HAP-1 (cell line): ENCODE data around the gene PDILT.
"Not testable (repeated sequence)": the region's sequence is repeated elsewhere in the genome, so short reads cannot be mapped to it uniquely, and the experiment has no call there.

Source experiments
- DNase-seq, 2 experiments: peaks; one replicate each; pipeline ENCODE4 v3.0.0-alpha.2; 2016 to 2020; ENCODE audit warnings: low spot score in 2 of 2
- H3K27me3 ChIP-seq: fragments of 250-450 bp; sonication (Bioruptor Pico); 2 replicates; pipeline ENCODE4 v1.5.1; 2020; ENCODE audit warnings: low read depth, mild to moderate bottlenecking, moderate library complexity
- H3K36me3 ChIP-seq: fragments of 250-450 bp; sonication (Bioruptor Pico); replicated peaks from 2 replicates; pipeline ENCODE4 v1.5.1; 2020; ENCODE audit warnings: mild to moderate bottlenecking
- H3K4me1 ChIP-seq: fragments of 250-450 bp; sonication (Bioruptor Pico); 2 replicates; pipeline ENCODE4 v1.5.1; 2020; ENCODE audit warnings: mild to moderate bottlenecking
- H3K4me3 ChIP-seq: fragments of 250-450 bp; sonication (Bioruptor Pico); 2 replicates; pipeline ENCODE4 v1.5.1; 2020; ENCODE audit warnings: mild to moderate bottlenecking, moderate library complexity
- H3K9me3 ChIP-seq: fragments of 250-450 bp; sonication (Bioruptor Pico); 2 replicates; pipeline ENCODE4 v1.5.1; 2020; ENCODE audit warnings: mild to moderate bottlenecking, moderate library complexity
- in situ Hi-C: fragments of 300-500 bp; cut with MboI; formaldehyde crosslinking; loops from 3 replicates; pipeline ENCODE4 v1.14.3; 2020; ENCODE audit warnings: low sequenced_read_pairs, inconsistent platforms, mixed read lengths

PDILT gene

GRCh38 chr16:20318006-20318405 lies 86.5 kb downstream of the PDILT start:
- no peak for DNase-seq
- in situ Hi-C loops = no loop called here
- H3K4me1 ChIP-seq = no peaks in the 10 kb centered on the region

GRCh38 chr16:20317117-20317516 lies 87.4 kb downstream of the PDILT start:
- H3K4me1 ChIP-seq = no peaks in the 10 kb centered on the region
- DNase-seq = no peak
- in situ Hi-C loops = no loop called here
- no peaks in the 10 kb centered on the region for H3K9me3 ChIP-seq
- no peaks in the 10 kb centered on the region for H3K36me3 ChIP-seq
- H3K4me3 ChIP-seq = no peak overlapping the region
- H3K27me3 ChIP-seq = no peaks in the 10 kb centered on the region

More at GRCh38 chr16:20318006-20318405, 86.5 kb downstream of the PDILT start:
- Histone ChIP-seq H3K27me3 (no peaks in the 10 kb centered on the region), H3K4me3 (no peak overlapping the region), H3K36me3 (no peaks in the 10 kb centered on the region), H3K9me3 (no peaks in the 10 kb centered on the region)

GRCh38 chr16:20316715-20317114 lies 87.8 kb downstream of the PDILT start:
- DNase-seq = no peak
- H3K27me3 ChIP-seq = no peaks in the 10 kb centered on the region
- no peak overlapping the region for H3K4me3 ChIP-seq
- no peaks in the 10 kb centered on the region for H3K9me3 ChIP-seq
- H3K36me3 ChIP-seq = no peaks in the 10 kb centered on the region
- in situ Hi-C loops = no loop called here
- H3K4me1 ChIP-seq = no peaks in the 10 kb centered on the region

- no peaks in the 10 kb centered on the region for H3K36me3 ChIP-seq
- H3K9me3 ChIP-seq = no peaks in the 10 kb centered on the region
- H3K27me3 ChIP-seq = no peaks in the 10 kb centered on the region
- no peaks in the 10 kb centered on the region for H3K4me1 ChIP-seq
- DNase-seq = no peak
- no peak overlapping the region for H3K4me3 ChIP-seq
- in situ Hi-C loops = no loop called here
Observed at GRCh38 chr16:20315764-20316163, 88.8 kb downstream of the PDILT start.

- in situ Hi-C loops = no loop called here
- Histone ChIP-seq H3K4me1 (no peaks in the 10 kb centered on the region), H3K27me3 (no peaks in the 10 kb centered on the region), H3K9me3 (no peaks in the 10 kb centered on the region), H3K4me3 (no peak overlapping the region), H3K36me3 (no peaks in the 10 kb centered on the region)
- no peak for DNase-seq
Observed at GRCh38 chr16:20314575-20314974, 90.0 kb downstream of the PDILT start.

- no peak for DNase-seq
- Histone ChIP-seq H3K4me1 (no peaks in the 10 kb centered on the region), H3K36me3 (no peaks in the 10 kb centered on the region), H3K9me3 (no peaks in the 10 kb centered on the region), H3K27me3 (no peaks in the 10 kb centered on the region), H3K4me3 (no peak overlapping the region)
- in situ Hi-C loops = no loop called here
Observed at GRCh38 chr16:20313741-20314140, 90.8 kb downstream of the PDILT start.

- H3K27me3 ChIP-seq, H3K4me1 ChIP-seq, in situ Hi-C loops, H3K4me3 ChIP-seq, DNase-seq, H3K36me3 ChIP-seq, H3K9me3 ChIP-seq: not testable (repeated sequence)
Observed at GRCh38 chr16:20312536-20313095, 91.9 kb downstream of the PDILT start.

GRCh38 chr16:20311548-20311947 lies 93.0 kb downstream of the PDILT start:
- Histone ChIP-seq H3K9me3 (no peaks in the 10 kb centered on the region), H3K27me3 (no peaks in the 10 kb centered on the region), H3K36me3 (no peaks in the 10 kb centered on the region), H3K4me1 (no peaks in the 10 kb centered on the region), H3K4me3 (no peak overlapping the region)
- in situ Hi-C loops = no loop called here
- no peak for DNase-seq

- no peaks in the 10 kb centered on the region for H3K36me3 ChIP-seq
- H3K27me3 ChIP-seq = no peaks in the 10 kb centered on the region
- H3K4me3 ChIP-seq = no peak overlapping the region
- H3K4me1 ChIP-seq = no peaks in the 10 kb centered on the region
- no peaks in the 10 kb centered on the region for H3K9me3 ChIP-seq
- in situ Hi-C loops = no loop called here
- no peak for DNase-seq
Observed at GRCh38 chr16:20310421-20311395, 93.8 kb downstream of the PDILT start.

GRCh38 chr16:20309786-20310185 lies 94.8 kb downstream of the PDILT start:
- in situ Hi-C loops = no loop called here
- H3K4me1 ChIP-seq = no peaks in the 10 kb centered on the region
- no peak overlapping the region for H3K4me3 ChIP-seq
- no peaks in the 10 kb centered on the region for H3K27me3 ChIP-seq
- H3K9me3 ChIP-seq = no peaks in the 10 kb centered on the region
- no peaks in the 10 kb centered on the region for H3K36me3 ChIP-seq
- DNase-seq = no peak
